Neural cell (in vitro differentiated cells): Measurements from ENCODE around the gene ANKRD13A. TPM values are rescaled to one million over a fixed set of nuclear protein-coding genes. Genes with fewer than 3 reads are reported as not detected.

ENCODE experiments used
- H2AFZ ChIP-seq: fragments of 200-600, 300-800 bp; sonication (generic), shearing (Covaris generic); 2 replicates; pipeline ENCODE4 v1.6.0; 2014; ENCODE audit warnings: low read depth, mild to moderate bottlenecking, antibody characterized with exemption, low read length, moderate library complexity
- H3F3A ChIP-seq: fragments of 200-600 bp; shearing (Covaris generic); 2 replicates; pipeline ENCODE4 v1.6.1; 2016; ENCODE audit warnings: mild to moderate bottlenecking, moderate library complexity, mixed read lengths, antibody characterized with exemption, low read length; ENCODE audit not compliant: insufficient read depth, poor library complexity, severe bottlenecking
- H3K27ac ChIP-seq: fragments of 200-600, 300-800 bp; sonication (generic), shearing (Covaris generic); 2 replicates; pipeline ENCODE4 v1.5.1; 2014; ENCODE audit warnings: mild to moderate bottlenecking, low read length, moderate library complexity
- H3K27me3 ChIP-seq: fragments of 300-800, 200-600 bp; sonication (generic), shearing (Covaris generic); 2 replicates; pipeline ENCODE4 v1.6.0; 2014; ENCODE audit warnings: mild to moderate bottlenecking, low read depth, low read length, moderate library complexity; ENCODE audit not compliant: insufficient read depth
- H3K36me3 ChIP-seq: fragments of 300-800, 200-600 bp; sonication (generic), shearing (Covaris generic); 2 replicates; pipeline ENCODE4 v1.5.1; 2014; ENCODE audit warnings: mild to moderate bottlenecking, antibody characterized with exemption, low read length, moderate library complexity; ENCODE audit not compliant: insufficient read depth
- H3K4me2 ChIP-seq: fragments of 300-800, 200-600 bp; sonication (generic), shearing (Covaris generic); 2 replicates; pipeline ENCODE4 v1.6.0; 2014; ENCODE audit warnings: mild to moderate bottlenecking, low read length
- H3K4me3 ChIP-seq: fragments of 300-800, 200-600 bp; sonication (generic), shearing (Covaris generic); 2 replicates; pipeline ENCODE4 v1.5.1; 2014; ENCODE audit warnings: mild to moderate bottlenecking, low read length, moderate library complexity
- H3K79me2 ChIP-seq: fragments of 200-600 bp; shearing (Covaris generic); replicated peaks from 2 replicates; pipeline ENCODE4 v1.6.0; 2014; ENCODE audit warnings: mild to moderate bottlenecking, low read length, moderate library complexity; ENCODE audit not compliant: insufficient read depth
- H3K9ac ChIP-seq: fragments of 300-800, 200-600 bp; sonication (generic), shearing (Covaris generic); 2 replicates; pipeline ENCODE4 v1.6.1; 2016; ENCODE audit warnings: mild to moderate bottlenecking, low read length, mixed read lengths
- H3K9me2 ChIP-seq: fragments of 200-600 bp; shearing (Covaris generic); 2 replicates; pipeline ENCODE4 v1.6.1; 2016; ENCODE audit warnings: mild to moderate bottlenecking, low read length, mixed read lengths; ENCODE audit not compliant: insufficient read depth
- H3K9me3 ChIP-seq: fragments of 200-600, 300-800 bp; sonication (generic), shearing (Covaris generic); 2 replicates; pipeline ENCODE4 v1.6.1; 2016; ENCODE audit warnings: mild to moderate bottlenecking, mixed run types, low read length, moderate library complexity, mixed read lengths
- H4K20me1 ChIP-seq: fragments of 200-600 bp; shearing (Covaris generic); 2 replicates; pipeline ENCODE4 v1.6.1; 2016; ENCODE audit warnings: mild to moderate bottlenecking, mixed run types; ENCODE audit not compliant: insufficient read depth
- CTCF ChIP-seq: fragments of 450-650 bp; IDR thresholded peaks from 2 replicates; pipeline ENCODE4 v1.5.1; 2014; ENCODE audit warnings: antibody characterized with exemption, mild to moderate bottlenecking, moderate library complexity; ENCODE audit not compliant: poor library complexity, severe bottlenecking
- EP300 ChIP-seq: fragments of 450-650 bp; conservative IDR thresholded peaks from 2 replicates; pipeline ENCODE4 v1.6.1; 2014; ENCODE audit warnings: antibody characterized with exemption, mild to moderate bottlenecking, moderate library complexity; ENCODE audit not compliant: poor library complexity, severe bottlenecking
- EZH2 ChIP-seq: fragments of 200-600, 300-800 bp; shearing (Covaris generic), sonication (generic); IDR thresholded peaks from 2 replicates; pipeline ENCODE4 v1.6.1; 2014; ENCODE audit warnings: antibody characterized with exemption, low read length, borderline replicate concordance, mild to moderate bottlenecking; ENCODE audit not compliant: insufficient read depth, poor library complexity, severe bottlenecking
- MXI1 ChIP-seq: fragments of 450-650 bp; conservative IDR thresholded peaks from 2 replicates; pipeline ENCODE4 v1.6.1; 2014; ENCODE audit warnings: antibody characterized with exemption, mild to moderate bottlenecking; ENCODE audit not compliant: poor library complexity, severe bottlenecking
- POLR2AphosphoS5 ChIP-seq: IDR thresholded peaks from 2 replicates; pipeline ENCODE4 v1.6.1; 2012
- RAD21 ChIP-seq: fragments of 450-650 bp; conservative IDR thresholded peaks from 2 replicates; pipeline ENCODE4 v1.6.1; 2014; ENCODE audit warnings: antibody characterized with exemption, mild to moderate bottlenecking, moderate library complexity
- REST ChIP-seq: IDR thresholded peaks from 2 replicates; pipeline ENCODE4 v1.6.1; 2012; ENCODE audit warnings: borderline replicate concordance
- SMC3 ChIP-seq: fragments of 450-650 bp; conservative IDR thresholded peaks from 2 replicates; pipeline ENCODE4 v1.6.1; 2014; ENCODE audit warnings: antibody characterized with exemption, mild to moderate bottlenecking, moderate library complexity; ENCODE audit not compliant: poor library complexity
- TAF1 ChIP-seq: IDR thresholded peaks from 2 replicates; pipeline ENCODE4 v1.6.1; 2012; ENCODE audit warnings: low read depth
- polyA plus RNA-seq: library from polyadenylated mRNA; depleted of rRNA; stranded (reverse); fragments of >200 nt; gene quantifications from 2 replicates; pipeline ENCODE4 v1.2.3, GENCODE V29; 2014

Gene ANKRD13A
- polyA plus RNA-seq, 1 donor from 2014 or later = 89.2 TPM

- peaks cover 10% of the 10 kb centered on the region for H3K36me3 ChIP-seq
These were observed 31.2 kb upstream of the ANKRD13A start for GRCh38 chr12:109968032-109968420.

GRCh38 chr12:109968801-109969200, 30.4 kb upstream of the ANKRD13A start:
- no peaks in the 10 kb centered on the region for H3K27me3 ChIP-seq
- no peaks in the 10 kb centered on the region for H3K9me3 ChIP-seq
- no peaks in the 10 kb centered on the region for H3K79me2 ChIP-seq
- H3K36me3 ChIP-seq = peaks cover 6% of the 10 kb centered on the region
- TF ChIP-seq EZH2 = no peak
- no peak for TF ChIP-seq RAD21
- H2AFZ ChIP-seq = no peak overlapping the region
- H3K4me2 ChIP-seq = no peak overlapping the region
- H3K9me2 ChIP-seq = no peaks in the 10 kb centered on the region
- H3K9ac ChIP-seq = no peak overlapping the region
- no peak overlapping the region for H3K27ac ChIP-seq
- no peaks in the 10 kb centered on the region for H3F3A ChIP-seq
- no peaks in the 10 kb centered on the region for H4K20me1 ChIP-seq
- no peak overlapping the region for H3K4me3 ChIP-seq

More at GRCh38 chr12:109968032-109968420, 31.2 kb upstream of the ANKRD13A start:
- H3K4me3 ChIP-seq = no peak overlapping the region
- H3K27ac ChIP-seq = no peak overlapping the region
- no peak overlapping the region for H2AFZ ChIP-seq
- no peaks in the 10 kb centered on the region for H3K27me3 ChIP-seq
- no peaks in the 10 kb centered on the region for H3F3A ChIP-seq
- H3K9ac ChIP-seq = no peak overlapping the region
- no peaks in the 10 kb centered on the region for H3K9me3 ChIP-seq
- no peaks in the 10 kb centered on the region for H4K20me1 ChIP-seq
- no peaks in the 10 kb centered on the region for H3K9me2 ChIP-seq
- no peaks in the 10 kb centered on the region for H3K79me2 ChIP-seq
- no peak overlapping the region for H3K4me2 ChIP-seq
- TF ChIP-seq TAF1 (no peak), REST (no peak), POLR2AphosphoS5 (no peak), EZH2 (no peak), EP300 (no peak), MXI1 (no peak), SMC3 (no peak), CTCF (no peak), RAD21 (no peak)

GRCh38 chr12:109972821-109973220, 26.4 kb upstream of the ANKRD13A start:
- H3K9ac ChIP-seq = no peak overlapping the region

More at GRCh38 chr12:109972821-109973220, 26.4 kb upstream of the ANKRD13A start:
- no peak overlapping the region for H3K4me2 ChIP-seq
- H3K4me3 ChIP-seq = no peak overlapping the region
- no peaks in the 10 kb centered on the region for H3K79me2 ChIP-seq
- H3K9me2 ChIP-seq = no peaks in the 10 kb centered on the region
- TF ChIP-seq REST (no peak), MXI1 (no peak), RAD21 (no peak), SMC3 (no peak), EZH2 (no peak), POLR2AphosphoS5 (no peak), TAF1 (no peak), CTCF (no peak), EP300 (no peak)
- H3F3A ChIP-seq = no peaks in the 10 kb centered on the region
- no peak overlapping the region for H2AFZ ChIP-seq
- no peaks in the 10 kb centered on the region for H4K20me1 ChIP-seq
- no peaks in the 10 kb centered on the region for H3K36me3 ChIP-seq
- H3K27ac ChIP-seq = no peak overlapping the region
- no peaks in the 10 kb centered on the region for H3K27me3 ChIP-seq
- no peaks in the 10 kb centered on the region for H3K9me3 ChIP-seq
